ENCODE data around the gene SLC24A4.

Gene SLC24A4

GRCh38 chr14:92302481-92302880, 20.5 kb upstream of the SLC24A4 start:
- no peaks in the 10 kb centered on the region for H3K9me3 Mint-ChIP-seq
- DNase-seq (ENCODE audit: low spot score): no peak
- H3K27me3 Mint-ChIP-seq (ENCODE audit: low read depth): peaks cover 31% of the 10 kb centered on the region
- H3K4me3 Mint-ChIP-seq: no peak overlapping the region
- no peak overlapping the region for H3K27ac Mint-ChIP-seq
- H3K36me3 Mint-ChIP-seq (ENCODE audit: low read depth): no peaks in the 10 kb centered on the region
- no peaks in the 10 kb centered on the region for H3K4me1 Mint-ChIP-seq (ENCODE audit: low read depth)

- no peak for DNase-seq (ENCODE audit: low spot score)
- peaks cover 4% of the 10 kb centered on the region for H3K4me1 Mint-ChIP-seq (ENCODE audit: low read depth)
- peaks cover 6% of the 10 kb centered on the region for H3K27me3 Mint-ChIP-seq (ENCODE audit: low read depth)
- H3K36me3 Mint-ChIP-seq (ENCODE audit: low read depth): no peaks in the 10 kb centered on the region
- no peaks in the 10 kb centered on the region for H3K9me3 Mint-ChIP-seq
- H3K27ac Mint-ChIP-seq: no peak overlapping the region
- no peak overlapping the region for H3K4me3 Mint-ChIP-seq
Measured at GRCh38 chr14:92308716-92309115, 14.2 kb upstream of the SLC24A4 start.

GRCh38 chr14:92309968-92310530, 12.9 kb upstream of the SLC24A4 start:
- Mint-ChIP-seq H3K4me1 (ENCODE audit: low read depth) (peaks cover 4% of the 10 kb centered on the region), H3K27me3 (ENCODE audit: low read depth) (peaks cover 3% of the 10 kb centered on the region), H3K36me3 (ENCODE audit: low read depth) (no peaks in the 10 kb centered on the region), H3K9me3 (no peaks in the 10 kb centered on the region), H3K27ac (no peak overlapping the region), H3K4me3 (no peak overlapping the region)
- no peak for DNase-seq (ENCODE audit: low spot score)

GRCh38 chr14:92310776-92311375, 12.1 kb upstream of the SLC24A4 start:
- Mint-ChIP-seq H3K27ac (no peak overlapping the region), H3K27me3 (ENCODE audit: low read depth) (peaks cover 3% of the 10 kb centered on the region), H3K4me1 (ENCODE audit: low read depth) (peaks cover 4% of the 10 kb centered on the region), H3K36me3 (ENCODE audit: low read depth) (no peaks in the 10 kb centered on the region), H3K4me3 (no peak overlapping the region), H3K9me3 (no peaks in the 10 kb centered on the region)
- no peak for DNase-seq (ENCODE audit: low spot score)

GRCh38 chr14:92314182-92314581, 8.8 kb upstream of the SLC24A4 start:
- Mint-ChIP-seq H3K36me3 (ENCODE audit: low read depth) (no peaks in the 10 kb centered on the region), H3K27ac (no peak overlapping the region), H3K4me1 (ENCODE audit: low read depth) (no peaks in the 10 kb centered on the region)

GRCh38 chr14:92315050-92315805, 7.7 kb upstream of the SLC24A4 start:
- H3K27me3 Mint-ChIP-seq (ENCODE audit: low read depth): peaks cover 25% of the 10 kb centered on the region
- H3K4me3 Mint-ChIP-seq: no peak overlapping the region
- H3K27ac Mint-ChIP-seq: no peak overlapping the region
- peaks cover 7% of the 10 kb centered on the region for H3K9me3 Mint-ChIP-seq
- DNase-seq (ENCODE audit: low spot score): no peak
- no peaks in the 10 kb centered on the region for H3K36me3 Mint-ChIP-seq (ENCODE audit: low read depth)
- no peaks in the 10 kb centered on the region for H3K4me1 Mint-ChIP-seq (ENCODE audit: low read depth)

More at GRCh38 chr14:92314182-92314581, 8.8 kb upstream of the SLC24A4 start:
- peaks cover 17% of the 10 kb centered on the region for H3K27me3 Mint-ChIP-seq (ENCODE audit: low read depth)
- no peak for DNase-seq (ENCODE audit: low spot score)
- H3K4me3 Mint-ChIP-seq: no peak overlapping the region
- peaks cover 7% of the 10 kb centered on the region for H3K9me3 Mint-ChIP-seq

- Mint-ChIP-seq H3K9me3 (peaks cover 7% of the 10 kb centered on the region), H3K4me1 (ENCODE audit: low read depth) (no peaks in the 10 kb centered on the region), H3K27ac (no peak overlapping the region), H3K27me3 (ENCODE audit: low read depth) (peaks cover 34% of the 10 kb centered on the region), H3K36me3 (ENCODE audit: low read depth) (no peaks in the 10 kb centered on the region), H3K4me3 (no peak overlapping the region)
- DNase-seq (ENCODE audit: low spot score): no peak
Measured at GRCh38 chr14:92316176-92316575, 6.8 kb upstream of the SLC24A4 start.

GRCh38 chr14:92316937-92317336, 6.0 kb upstream of the SLC24A4 start:
- Mint-ChIP-seq H3K4me1 (ENCODE audit: low read depth) (no peaks in the 10 kb centered on the region), H3K27ac (no peak overlapping the region), H3K36me3 (ENCODE audit: low read depth) (no peaks in the 10 kb centered on the region), H3K9me3 (peaks cover 7% of the 10 kb centered on the region), H3K27me3 (ENCODE audit: low read depth) (peaks cover 40% of the 10 kb centered on the region), H3K4me3 (no peak overlapping the region)
- DNase-seq (ENCODE audit: low spot score): no peak

- DNase-seq (ENCODE audit: low spot score): no peak
- no peaks in the 10 kb centered on the region for H3K36me3 Mint-ChIP-seq (ENCODE audit: low read depth)
- no peak overlapping the region for H3K4me3 Mint-ChIP-seq
- peaks cover 46% of the 10 kb centered on the region for H3K27me3 Mint-ChIP-seq (ENCODE audit: low read depth)
- no peaks in the 10 kb centered on the region for H3K4me1 Mint-ChIP-seq (ENCODE audit: low read depth)
- H3K9me3 Mint-ChIP-seq: peaks cover 7% of the 10 kb centered on the region
- H3K27ac Mint-ChIP-seq: no peak overlapping the region
Measured at GRCh38 chr14:92317511-92317910, 5.5 kb upstream of the SLC24A4 start.

- Mint-ChIP-seq H3K27ac (no peak overlapping the region), H3K4me1 (ENCODE audit: low read depth) (no peaks in the 10 kb centered on the region)
- DNase-seq (ENCODE audit: low spot score): no peak
Measured at GRCh38 chr14:92321701-92322100, 1.3 kb upstream of the SLC24A4 start.

GRCh38 chr14:92322516-92322915, 449 bp upstream of the SLC24A4 start:
- no peaks in the 10 kb centered on the region for H3K36me3 Mint-ChIP-seq (ENCODE audit: low read depth)
- DNase-seq (ENCODE audit: low spot score): no peak
- no peak overlapping the region for H3K27ac Mint-ChIP-seq
- peaks cover 75% of the 10 kb centered on the region for H3K27me3 Mint-ChIP-seq (ENCODE audit: low read depth)
- H3K9me3 Mint-ChIP-seq: no peaks in the 10 kb centered on the region
- H3K4me1 Mint-ChIP-seq (ENCODE audit: low read depth): no peaks in the 10 kb centered on the region
- no peak overlapping the region for H3K4me3 Mint-ChIP-seq

More at GRCh38 chr14:92321701-92322100, 1.3 kb upstream of the SLC24A4 start:
- no peak overlapping the region for H3K4me3 Mint-ChIP-seq
- no peaks in the 10 kb centered on the region for H3K36me3 Mint-ChIP-seq (ENCODE audit: low read depth)
- H3K9me3 Mint-ChIP-seq: peaks cover 7% of the 10 kb centered on the region
- peaks cover 74% of the 10 kb centered on the region for H3K27me3 Mint-ChIP-seq (ENCODE audit: low read depth)

- H3K36me3 Mint-ChIP-seq (ENCODE audit: low read depth): no peaks in the 10 kb centered on the region
- peaks cover 68% of the 10 kb centered on the region for H3K27me3 Mint-ChIP-seq (ENCODE audit: low read depth)
- no peak for DNase-seq (ENCODE audit: low spot score)
- no peak overlapping the region for H3K27ac Mint-ChIP-seq
- H3K9me3 Mint-ChIP-seq: no peaks in the 10 kb centered on the region
- no peak overlapping the region for H3K4me3 Mint-ChIP-seq
- no peaks in the 10 kb centered on the region for H3K4me1 Mint-ChIP-seq (ENCODE audit: low read depth)
Measured at GRCh38 chr14:92323916-92324818, 1.2 kb downstream of the SLC24A4 start.

- Mint-ChIP-seq H3K27me3 (ENCODE audit: low read depth) (peaks cover 53% of the 10 kb centered on the region), H3K4me1 (ENCODE audit: low read depth) (no peaks in the 10 kb centered on the region)
Measured at GRCh38 chr14:92325835-92326234, 2.9 kb downstream of the SLC24A4 start.

More at GRCh38 chr14:92325835-92326234, 2.9 kb downstream of the SLC24A4 start:
- no peak for DNase-seq (ENCODE audit: low spot score)
- no peak overlapping the region for H3K27ac Mint-ChIP-seq
- no peaks in the 10 kb centered on the region for H3K36me3 Mint-ChIP-seq (ENCODE audit: low read depth)
- H3K9me3 Mint-ChIP-seq: no peaks in the 10 kb centered on the region
- H3K4me3 Mint-ChIP-seq: no peak overlapping the region
